NOMO-1 treated with DMSO at 0.1 percent for 48 hours (cell line): ENCODE results near the gene TBC1D10B.

Experiments used
- DNase-seq: peaks from one replicate; lab custom pipeline; 2025; ENCODE audit not compliant: unreplicated experiment; lab: John Stamatoyannopoulos, UW

The TBC1D10B gene

DNA sequence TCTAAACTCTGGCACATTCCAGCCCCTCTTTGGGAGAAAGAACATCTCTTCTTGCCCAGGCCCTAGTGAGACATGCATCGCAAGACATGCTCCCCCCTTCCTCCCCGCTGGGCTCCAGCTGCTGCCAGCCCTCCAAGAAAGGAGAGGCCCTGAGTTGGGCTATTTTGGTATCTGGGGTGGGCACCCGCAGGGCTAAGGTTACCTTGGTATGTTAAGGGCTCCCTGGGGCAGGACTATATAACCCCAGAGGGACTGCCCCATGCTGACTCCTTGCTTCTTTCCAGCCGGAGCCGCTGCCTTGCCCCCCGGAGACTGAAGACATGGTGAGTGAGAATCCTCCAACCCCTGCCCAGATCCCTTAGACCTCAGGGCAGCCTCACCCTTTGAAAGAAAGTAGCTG, 4.2 kb upstream of the TBC1D10B start, which contains the start of gene MYL11:
TSS of gene MYL11 (plus strand) at position 265 of the 400 bp plus-strand sequence. CDS start at position 321, 56 bp downstream.
- DNase-seq, result no peak

DNA sequence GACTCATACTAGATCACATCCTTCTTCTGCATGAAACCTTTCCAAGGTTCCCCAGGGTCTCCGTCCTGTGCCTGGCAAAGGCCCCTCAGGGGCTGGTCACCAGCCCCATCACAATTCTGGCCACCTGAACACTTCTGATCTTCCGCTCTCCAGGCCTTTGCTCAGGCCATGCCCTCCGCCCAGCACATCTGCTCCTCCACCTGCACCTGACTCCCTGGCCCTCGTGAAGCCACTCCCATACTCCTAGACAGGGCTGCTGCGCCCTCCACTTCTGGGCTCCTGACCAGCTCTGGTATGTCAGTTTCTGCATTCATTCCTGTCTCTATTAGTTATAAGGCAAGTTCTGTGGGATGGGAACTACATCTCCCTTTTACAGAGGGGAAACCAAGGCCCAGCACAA, 2.4 kb upstream of the TBC1D10B start:
- no peak for DNase-seq

DNA sequence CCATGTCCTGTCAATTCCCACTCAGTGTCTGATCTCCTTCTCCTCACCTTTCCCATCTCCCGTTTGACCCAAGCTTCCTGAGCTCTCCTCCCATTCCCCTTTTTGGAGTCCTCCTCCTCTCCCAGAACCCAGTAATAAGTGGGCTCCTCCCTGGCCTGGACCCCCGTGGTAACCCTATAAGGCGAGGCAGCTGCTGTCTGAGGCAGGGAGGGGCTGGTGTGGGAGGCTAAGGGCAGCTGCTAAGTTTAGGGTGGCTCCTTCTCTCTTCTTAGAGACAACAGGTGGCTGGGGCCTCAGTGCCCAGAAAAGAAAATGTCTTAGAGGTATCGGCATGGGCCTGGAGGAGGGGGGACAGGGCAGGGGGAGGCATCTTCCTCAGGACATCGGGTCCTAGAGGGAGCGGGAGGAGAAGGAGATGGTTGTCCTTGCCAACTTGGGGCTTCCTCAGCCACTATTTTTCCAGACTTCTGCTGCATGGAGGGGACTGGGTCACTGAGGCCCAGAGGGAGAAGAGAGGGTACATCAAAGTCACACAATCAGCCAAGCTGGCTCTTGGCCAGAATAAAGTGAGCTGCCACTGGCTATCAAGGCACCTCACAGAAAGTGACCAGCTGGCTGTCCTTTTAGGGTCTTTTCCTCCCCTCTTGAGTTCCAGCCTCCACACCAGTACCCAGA, 1.9 kb upstream of the TBC1D10B start:
- no peak for DNase-seq

DNA sequence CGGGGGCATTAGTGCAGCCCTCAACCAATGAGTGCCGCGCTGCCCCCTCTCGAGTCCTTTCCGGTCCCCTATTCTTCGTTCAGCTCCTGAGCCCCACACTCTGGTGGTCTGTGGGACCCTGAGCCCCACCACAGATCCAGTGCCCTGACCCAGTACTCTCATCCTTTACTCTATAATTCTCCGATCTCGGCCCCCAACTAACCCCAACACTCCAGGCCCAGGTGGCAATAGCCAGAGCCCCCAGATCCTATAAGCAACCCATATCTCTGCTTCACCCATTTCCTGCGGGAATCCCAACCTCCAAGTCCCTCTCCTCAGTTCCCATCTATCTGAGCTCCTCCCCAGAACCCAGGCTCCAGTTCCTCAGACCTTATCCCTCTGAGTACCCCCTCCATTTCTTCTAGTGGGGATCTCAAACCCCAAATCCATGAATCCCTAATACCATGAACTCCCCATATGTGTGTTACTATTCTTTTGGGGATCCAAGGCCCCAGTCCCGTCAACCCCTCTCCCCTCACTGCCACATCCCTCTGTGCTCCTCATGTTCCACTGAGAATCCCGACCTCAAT, 1.0 kb upstream of the TBC1D10B start:
- no peak for DNase-seq

DNA sequence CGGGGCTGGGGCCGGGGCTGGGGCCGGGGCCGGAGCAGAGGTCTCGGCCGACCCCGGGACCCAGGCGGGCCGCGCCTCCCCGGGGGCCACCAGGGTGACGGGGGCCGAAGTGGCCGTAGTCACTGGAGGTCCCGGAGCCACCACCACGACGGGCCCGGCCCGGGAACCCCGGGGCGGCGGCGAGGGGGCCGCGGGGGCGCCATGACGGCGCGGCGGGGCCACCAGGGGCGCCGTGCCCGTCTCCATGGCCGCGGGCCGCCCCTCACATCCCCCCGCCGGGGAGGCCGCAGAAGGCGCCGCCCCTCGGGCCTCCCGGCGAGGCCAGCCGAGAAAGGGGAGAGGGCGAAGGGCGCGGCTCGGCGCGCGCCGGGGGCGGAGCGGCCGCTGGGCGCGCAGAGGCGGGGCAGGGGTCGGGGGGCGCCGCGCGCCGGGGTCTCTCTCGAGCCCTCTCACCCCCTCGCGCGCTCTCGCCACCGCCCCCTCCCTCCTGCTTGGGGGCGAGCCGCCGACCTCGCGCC, 297 bp downstream of the TBC1D10B start:
- DNase-seq, result no peak

DNA sequence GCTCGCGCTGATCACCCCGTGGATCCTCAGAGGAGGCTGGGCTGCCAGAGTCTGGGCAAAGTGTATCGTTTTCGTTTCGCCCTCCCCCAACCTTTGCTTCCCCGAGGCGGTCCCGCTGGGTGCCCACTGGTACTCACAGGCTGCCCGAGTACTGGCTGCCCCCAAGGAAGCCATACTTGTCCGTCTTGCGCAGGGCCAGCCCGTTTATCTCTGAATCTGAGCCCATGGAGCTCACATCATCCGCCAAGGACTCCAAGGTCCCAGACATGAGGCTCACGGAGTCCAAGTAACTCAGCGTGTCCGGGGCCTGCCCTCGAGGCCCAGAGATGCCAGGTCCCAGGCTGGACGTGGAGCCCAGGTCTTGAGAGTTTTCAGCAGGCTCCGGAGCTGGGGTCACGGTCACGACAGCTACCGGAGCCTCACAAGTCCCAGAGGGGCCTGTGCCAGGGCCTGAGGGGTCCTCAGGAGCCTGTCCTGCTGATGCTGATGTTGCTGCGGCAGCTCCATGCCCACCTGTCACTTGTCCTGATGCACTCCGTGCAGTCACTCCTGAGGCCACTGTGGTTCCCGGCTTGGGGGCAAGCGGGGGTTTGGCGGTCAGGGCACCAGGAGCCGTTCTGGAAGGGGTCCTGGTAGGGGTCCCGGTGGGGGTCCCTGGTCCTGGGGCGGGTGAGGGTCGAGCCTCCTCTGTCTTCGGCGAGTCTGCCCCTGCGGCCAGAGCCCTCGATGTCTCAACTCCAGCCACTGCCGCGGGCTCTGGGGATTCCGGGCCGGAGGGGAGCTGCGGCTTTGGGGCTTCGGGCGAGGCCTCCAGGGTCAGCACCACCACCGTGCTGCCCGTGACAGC, 980 bp downstream of the TBC1D10B start:
- no peak for DNase-seq

DNA sequence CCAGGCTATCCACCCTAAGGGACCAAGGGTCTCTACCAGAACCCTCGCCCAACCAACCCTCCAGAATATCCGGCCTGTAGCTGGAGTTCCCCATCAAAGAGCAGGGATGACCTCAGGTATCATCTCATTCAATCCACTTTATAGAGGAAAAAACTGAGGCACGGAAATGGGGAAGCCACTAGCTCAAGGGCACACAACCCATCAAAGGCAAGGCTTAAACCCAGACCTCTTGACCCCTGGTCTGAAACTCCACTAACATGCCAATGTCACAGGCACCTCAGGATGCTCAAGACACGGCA, 1.6 kb downstream of the TBC1D10B start:
- DNase-seq, result no peak

DNA sequence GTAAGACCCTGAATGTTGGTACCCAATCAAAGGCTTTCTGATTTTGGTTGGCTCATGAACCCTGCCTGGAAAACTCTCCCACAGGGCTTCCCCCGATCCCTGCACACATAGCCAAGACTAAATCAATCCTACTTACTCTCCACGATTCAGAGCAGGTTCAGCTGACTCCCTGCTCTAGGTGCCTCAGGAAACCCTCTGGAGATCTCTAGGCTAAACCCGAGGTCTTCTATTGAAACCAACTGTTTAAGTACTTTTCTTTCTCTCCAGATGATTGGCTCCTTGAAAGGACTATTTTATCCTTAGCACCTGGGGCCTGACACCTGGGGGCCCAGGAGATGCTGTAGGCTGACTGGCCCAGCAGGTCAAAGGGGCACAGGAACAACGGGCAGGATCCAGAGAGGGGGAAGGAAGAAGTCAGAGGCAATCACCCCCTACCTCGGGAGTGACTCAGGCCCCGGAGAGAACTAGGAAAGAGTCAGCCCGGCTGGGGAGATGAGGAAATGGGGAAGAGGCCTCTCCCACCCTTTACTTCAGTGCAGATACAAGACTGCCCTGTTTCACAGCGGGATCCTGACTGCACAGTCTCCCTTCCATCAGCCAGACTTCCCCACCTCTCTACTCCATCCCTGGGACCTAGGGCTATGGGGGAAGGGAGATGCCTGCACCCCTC, 2.0 kb downstream of the TBC1D10B start:
- DNase-seq, result peak; percentile 65

DNA sequence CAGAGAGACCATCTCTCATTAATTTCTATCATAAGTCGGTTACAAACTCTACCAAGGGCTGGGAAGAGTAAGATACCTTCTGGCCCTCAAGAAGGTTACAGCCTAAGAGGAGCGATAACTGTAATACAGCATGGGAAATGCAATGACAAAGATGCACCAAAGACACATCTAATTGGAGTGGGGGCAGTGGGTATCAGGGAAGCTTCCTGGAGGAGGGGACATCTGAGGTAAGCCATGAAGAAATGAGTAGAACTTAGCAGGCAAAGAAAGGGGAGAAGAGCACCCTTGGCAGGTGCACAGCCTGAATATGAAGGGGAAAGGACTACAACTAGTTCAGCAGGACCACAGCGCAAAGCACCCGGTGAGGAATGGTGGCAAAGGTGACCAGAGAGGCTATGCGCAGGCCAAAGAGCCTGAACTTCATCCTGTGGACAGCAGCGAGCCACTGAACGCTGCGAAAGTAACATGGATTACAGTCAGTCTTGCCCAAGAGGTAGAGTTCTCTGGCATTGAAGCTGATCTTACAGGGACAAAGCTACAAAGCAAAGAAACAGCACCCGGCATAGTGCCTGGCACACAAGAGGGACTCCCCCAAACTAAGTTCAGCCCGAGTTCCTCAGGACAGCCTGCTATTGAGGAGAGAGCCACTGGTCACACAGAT, 2.8 kb downstream of the TBC1D10B start:
- DNase-seq, result no peak

DNA sequence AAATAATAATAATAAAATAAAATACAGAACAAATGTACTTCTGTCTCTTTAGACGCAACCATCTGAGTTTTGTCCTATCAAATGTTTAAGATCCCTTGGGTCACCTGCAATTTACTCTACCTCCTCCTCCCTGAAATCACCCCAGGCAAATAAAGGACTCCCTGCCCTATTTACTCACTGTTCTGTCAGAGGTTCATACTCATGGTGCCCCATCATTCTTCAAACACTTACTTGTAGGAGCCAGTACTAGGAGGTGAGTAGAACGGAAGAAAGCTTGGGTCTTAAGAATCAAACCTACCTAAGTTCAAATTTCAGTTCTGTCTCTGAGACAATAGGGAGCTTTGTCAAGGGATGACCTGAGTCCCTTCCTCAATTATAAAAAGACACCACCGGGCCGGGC, 3.8 kb downstream of the TBC1D10B start:
- DNase-seq, result no peak

DNA sequence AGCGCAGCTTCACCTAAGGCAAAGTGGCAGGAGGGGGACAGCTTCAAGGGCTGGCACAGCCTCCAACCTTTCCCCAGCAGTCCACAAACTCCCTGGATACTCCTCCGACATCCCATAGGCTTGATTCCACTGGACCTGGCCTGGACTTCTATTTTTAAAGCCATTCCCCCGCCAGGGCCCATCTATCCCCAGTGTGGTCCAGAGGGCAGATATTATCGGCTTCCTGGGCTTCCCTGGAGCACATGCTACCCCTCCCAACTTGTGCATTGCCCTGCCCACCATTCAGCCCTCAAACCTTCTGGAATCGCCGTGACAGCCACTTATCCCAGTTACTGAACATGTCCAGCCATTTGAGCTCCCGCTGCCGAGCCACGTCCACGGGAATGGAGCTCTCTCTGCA, 5.1 kb downstream of the TBC1D10B start:
- no peak for DNase-seq

DNA sequence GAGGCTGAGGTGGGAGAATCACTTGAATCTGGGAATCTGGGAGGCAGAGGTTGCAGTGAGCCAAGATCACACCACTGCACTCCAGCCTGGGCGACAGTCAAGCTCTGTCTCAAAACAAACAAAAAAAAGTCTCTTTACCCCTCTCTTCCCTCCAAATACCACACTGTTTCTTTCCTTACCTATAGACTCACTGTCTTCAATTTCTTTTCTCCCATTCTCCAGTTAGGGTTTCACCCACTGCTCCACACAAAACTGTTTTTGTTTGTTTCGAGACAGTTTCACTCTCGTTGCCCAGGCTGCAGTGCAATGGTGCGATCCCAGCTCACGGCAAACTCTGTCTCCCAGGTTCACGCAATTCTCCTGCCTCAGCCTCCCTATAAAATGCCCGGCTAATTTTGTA, 9.1 kb downstream of the TBC1D10B start:
- DNase-seq, result no peak

DNA sequence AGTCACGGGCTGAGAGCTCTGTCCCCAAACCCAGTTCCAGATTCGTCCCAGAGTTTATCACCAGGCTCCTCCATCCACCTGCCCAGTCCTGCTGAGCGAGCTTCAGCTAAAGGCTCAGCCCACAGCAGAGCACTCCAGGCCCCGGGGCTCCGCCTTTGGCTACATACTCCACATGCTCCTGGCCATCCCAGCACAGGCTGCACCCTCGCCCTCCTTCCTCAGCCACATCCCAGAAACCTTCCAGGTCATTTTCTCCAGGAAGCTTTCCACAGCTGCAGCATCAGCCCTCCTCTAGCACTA, 10.5 kb downstream of the TBC1D10B start:
- no peak for DNase-seq

DNA sequence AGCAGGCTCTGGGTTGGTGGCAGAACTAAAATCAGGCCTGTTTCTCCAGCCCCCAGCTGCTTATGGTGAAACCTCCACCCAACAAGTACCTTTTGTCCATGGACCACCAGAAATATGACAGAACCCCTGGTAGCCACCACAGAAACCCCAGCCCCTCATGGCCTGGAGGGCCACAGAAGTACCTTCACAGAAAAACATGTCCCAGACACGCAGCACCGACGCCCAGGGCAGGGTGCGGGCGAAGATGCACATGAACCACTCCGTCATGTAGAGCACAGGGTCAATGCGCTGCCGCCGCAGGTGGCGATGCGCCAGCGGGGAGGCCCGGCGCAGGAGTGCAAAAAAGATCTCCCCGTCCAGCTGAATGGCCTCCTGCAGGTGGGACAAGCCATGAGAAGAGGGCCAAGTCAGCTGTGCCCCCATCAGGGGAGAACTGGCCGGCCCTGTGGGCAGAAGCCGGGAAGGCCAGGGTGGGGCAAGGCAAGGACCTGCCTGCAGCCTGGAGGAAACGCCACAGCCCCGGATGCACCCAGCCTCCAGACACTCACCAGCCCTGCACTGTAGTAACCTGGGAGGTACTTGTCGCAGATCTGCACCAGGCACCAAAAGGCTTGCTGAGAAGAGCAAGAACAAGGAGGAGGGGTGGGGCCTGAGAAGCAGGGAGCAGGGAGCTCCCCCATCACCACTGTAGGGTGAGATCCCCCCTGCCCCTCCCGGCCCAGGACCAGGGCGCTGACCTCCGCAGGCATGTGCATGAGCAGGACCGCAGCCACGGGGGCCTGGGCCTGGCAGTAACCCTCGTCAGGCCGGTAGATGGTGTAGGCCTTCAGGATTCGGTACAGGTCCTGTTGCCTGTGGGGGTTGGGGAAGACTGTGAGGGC, 11.1 kb downstream of the TBC1D10B start:
- no peak for DNase-seq

DNA sequence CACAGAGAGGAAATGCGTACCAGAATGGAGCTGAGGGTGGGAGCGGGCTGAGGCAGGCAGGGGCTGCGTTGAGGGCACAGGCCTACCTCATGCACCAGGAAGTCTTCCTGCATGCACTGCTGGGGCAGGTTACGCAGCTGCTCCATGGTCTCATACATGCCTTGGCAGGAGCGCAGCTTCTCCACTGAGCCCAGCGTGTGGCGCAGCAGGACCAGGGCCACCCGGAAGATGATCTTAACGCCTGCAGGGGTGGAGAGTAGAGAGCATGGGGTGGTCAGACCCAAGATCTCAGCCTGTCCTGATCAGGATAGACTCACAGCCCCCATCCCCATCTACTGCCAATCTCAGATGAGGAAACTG, 11.7 kb downstream of the TBC1D10B start:
- no peak for DNase-seq

DNA sequence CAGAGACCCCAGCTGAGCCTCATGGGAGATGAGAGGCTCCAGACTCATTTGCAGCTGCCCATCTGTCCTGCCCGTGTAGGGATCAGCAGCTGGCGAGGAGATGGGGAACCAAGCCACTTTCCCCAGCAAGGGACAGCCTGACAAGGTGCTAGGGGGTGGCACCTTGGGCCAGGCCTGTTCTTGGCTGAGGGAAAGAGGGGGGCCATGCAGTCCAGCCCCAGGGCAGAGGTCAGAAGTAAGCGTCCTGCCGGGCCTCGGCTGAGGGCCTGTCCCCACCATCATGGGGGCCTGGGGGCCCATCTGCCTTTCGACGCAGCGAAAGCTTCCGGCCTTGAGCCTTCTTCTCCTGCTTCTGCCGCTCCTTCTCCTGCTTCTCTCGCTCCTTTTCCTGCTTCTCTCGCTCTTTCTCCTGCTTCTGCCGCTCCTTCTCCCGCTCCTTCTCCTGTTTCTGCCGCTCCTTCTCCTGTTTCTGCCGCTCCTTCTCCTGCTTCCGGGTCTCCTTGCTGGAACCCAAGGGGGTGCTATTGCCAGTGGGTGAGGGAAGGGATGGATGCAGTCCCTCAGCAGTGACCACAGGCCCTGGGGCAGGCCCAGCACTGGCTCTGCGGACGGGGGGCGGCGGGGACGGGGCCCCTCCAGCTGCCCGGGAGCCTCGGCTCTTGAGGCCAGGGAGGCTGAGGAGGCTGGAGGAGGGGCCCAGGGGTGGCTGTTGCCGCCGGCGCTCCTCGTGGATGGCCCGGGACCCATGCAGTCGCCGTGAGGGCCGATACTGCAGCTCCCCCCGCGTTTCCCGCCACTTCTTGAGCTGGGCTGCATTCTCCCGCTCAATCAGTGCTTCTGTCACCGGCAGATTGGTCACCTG, 12.3 kb downstream of the TBC1D10B start:
- DNase-seq, result no peak

DNA sequence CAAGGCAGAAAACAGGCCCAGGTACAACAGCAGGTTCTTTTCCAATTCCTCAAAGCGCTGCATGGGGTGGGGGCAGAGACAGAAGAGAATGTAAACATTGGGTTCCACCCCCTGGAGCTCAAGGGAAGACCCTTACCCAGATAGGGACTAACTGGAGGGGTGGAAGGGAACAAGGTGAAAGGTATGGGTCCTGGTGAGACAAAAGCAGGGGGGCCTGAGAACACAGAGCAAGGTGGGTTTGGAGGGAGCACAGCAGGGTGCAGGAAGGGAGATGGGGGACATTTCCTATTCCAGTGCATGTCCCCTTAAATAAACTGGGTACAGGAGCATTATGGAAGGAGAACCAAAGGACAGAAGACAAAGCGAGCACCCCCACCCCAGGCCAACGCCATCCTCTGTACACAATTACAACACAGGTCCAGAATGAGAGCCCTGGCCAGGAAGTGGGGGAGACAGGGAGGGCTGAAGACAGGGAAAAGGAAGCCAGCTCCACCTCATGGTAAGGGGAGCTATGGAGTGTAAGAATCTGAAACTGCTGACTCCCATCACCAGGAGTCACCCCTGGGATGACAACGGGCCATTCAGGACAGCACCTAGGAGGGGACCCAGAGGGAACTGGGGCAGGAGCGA, 13.1 kb downstream of the TBC1D10B start:
- DNase-seq, result no peak

DNA sequence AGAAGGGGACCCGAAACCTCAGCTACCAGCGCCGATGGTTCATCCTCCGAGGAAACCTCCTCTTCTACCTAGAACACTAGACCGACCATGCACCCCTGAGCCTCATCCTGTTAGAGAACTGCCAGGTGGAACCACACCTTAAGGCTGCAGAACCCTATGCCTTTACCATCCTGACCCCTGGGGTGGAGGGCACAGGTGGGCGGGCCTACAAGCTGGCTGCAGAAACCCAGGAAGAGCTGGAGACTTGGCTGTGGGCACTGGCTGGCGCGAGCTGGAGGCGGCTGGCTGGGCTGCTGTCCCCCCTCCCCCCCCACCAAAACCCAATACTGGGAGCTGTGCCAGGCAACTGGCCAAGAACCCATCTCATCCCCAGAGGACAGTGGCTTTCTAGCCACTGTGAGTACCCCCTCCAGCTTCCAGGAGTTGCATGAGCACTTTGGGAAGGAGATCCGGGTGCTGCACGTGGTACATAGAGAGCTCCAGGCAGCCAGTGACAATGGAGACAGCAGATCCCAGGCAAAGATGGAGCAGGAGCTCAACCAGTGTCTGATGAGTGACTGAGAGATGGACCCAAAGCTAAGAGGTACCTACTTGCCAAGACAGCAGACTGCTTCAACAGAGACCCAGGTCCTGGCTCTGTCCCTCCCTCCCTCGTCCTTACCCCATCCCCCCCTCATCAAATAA, 13.8 kb downstream of the TBC1D10B start:
- no peak for DNase-seq
